PC-9 (cell line): ENCODE measurements around the gene TWSG1. TPM values are rescaled to one million over a fixed set of nuclear protein-coding genes. Genes with fewer than 3 reads are reported as not detected.
A peak's percentile ranks its signal among the peaks of the same experiment; 100 is the strongest.

ENCODE experiments used
- BruUV-seq: library from RNA; stranded (reverse); fragments of 400-500 nt; replicated peaks from 2 replicates; lab custom pipeline; 2021; lab: Mats Ljungman, UMichigan
- CTCF ChIA-PET: fragments of 300-600 bp; sonication (Branson Sonifier 250); formaldehyde crosslinking; loops from one replicate; lab custom pipeline; 2022; ENCODE audit warnings: antibody characterized with exemption; lab: Charles Lee
- POLR2A ChIA-PET: fragments of 300-600 bp; sonication (Branson Sonifier 250); formaldehyde crosslinking; loops from one replicate; lab custom pipeline; 2022; ENCODE audit warnings: antibody characterized with exemption; ENCODE audit not compliant: unreplicated experiment; lab: Charles Lee
- DNase-seq, 2 experiments: peaks; one replicate each; pipeline versions ENCODE4 v3.0.0 to v3.0.0-alpha.2; 2015 to 2022; ENCODE audit warnings: mixed read lengths in 1 of 2
- H2AFZ ChIP-seq: fragments of 200-600 bp; sonication (generic); 2 replicates; pipeline ENCODE4 v1.8.1; 2017; ENCODE audit warnings: antibody characterized with exemption
- H3F3A ChIP-seq: fragments of 200-600 bp; sonication (generic); 2 replicates; pipeline ENCODE4 v1.8.1; 2017; ENCODE audit warnings: antibody characterized with exemption, mild to moderate bottlenecking, low read depth; ENCODE audit not compliant: insufficient read depth
- H3K27ac ChIP-seq: fragments of 200-600 bp; sonication (generic); 2 replicates; pipeline ENCODE4 v1.6.1; 2016; ENCODE audit warnings: mixed run types
- H3K27me3 ChIP-seq: fragments of 200-600 bp; sonication (generic); 2 replicates; pipeline ENCODE4 v1.6.1; 2016; ENCODE audit warnings: low read depth, mixed run types; ENCODE audit not compliant: insufficient read depth
- H3K36me3 ChIP-seq: fragments of 200-600 bp; sonication (generic); 2 replicates; pipeline ENCODE4 v1.6.1; 2016; ENCODE audit warnings: low read depth, mixed run types
- H3K4me1 ChIP-seq: fragments of 200-600 bp; sonication (generic); replicated peaks from 2 replicates; pipeline ENCODE4 v1.6.1; 2016; ENCODE audit warnings: mixed run types; ENCODE audit not compliant: insufficient read depth
- H3K4me2 ChIP-seq: fragments of 200-600 bp; sonication (generic); 2 replicates; pipeline ENCODE4 v1.6.1; 2017; ENCODE audit warnings: mixed run types
- H3K4me3 ChIP-seq: fragments of 200-600 bp; sonication (generic); 2 replicates; pipeline ENCODE4 v1.6.1; 2016; ENCODE audit warnings: mixed run types
- H3K79me2 ChIP-seq: fragments of 200-600 bp; sonication (generic); 2 replicates; pipeline ENCODE4 v1.6.1; 2017; ENCODE audit warnings: low read depth, mixed run types
- H3K9me2 ChIP-seq: fragments of 200-600 bp; sonication (generic); 2 replicates; pipeline ENCODE4 v1.8.1; 2017; ENCODE audit warnings: mild to moderate bottlenecking; ENCODE audit not compliant: insufficient read depth
- H3K9me3 ChIP-seq: fragments of 200-600 bp; sonication (generic); 2 replicates; pipeline ENCODE4 v1.8.1; 2016; ENCODE audit warnings: low read depth; ENCODE audit not compliant: insufficient read depth
- H4K20me1 ChIP-seq: fragments of 200-600 bp; sonication (generic); 2 replicates; pipeline ENCODE4 v1.8.1; 2017; ENCODE audit not compliant: insufficient read depth
- CTCF ChIP-seq: fragments of 200-600 bp; sonication (generic); conservative IDR thresholded peaks from 2 replicates; pipeline ENCODE4 v1.6.1; 2017; ENCODE audit warnings: mixed run types, antibody characterized with exemption, mild to moderate bottlenecking, moderate library complexity
- EZH2 ChIP-seq: fragments of 200-600 bp; sonication (generic); IDR thresholded peaks from 2 replicates; pipeline ENCODE4 v1.8.0; 2017; ENCODE audit warnings: antibody characterized with exemption, low read depth
- intact Hi-C: fragments of 100-400 bp; cut with micrococcal nuclease; formaldehyde crosslinking; loops from one replicate; pipeline ENCODE4 v1.10.0; 2022; ENCODE audit not compliant: unreplicated experiment
- total RNA-seq: library from RNA; stranded (reverse); gene quantifications from 2 replicates; pipeline ENCODE4 v1.2.3, GENCODE V29; 2021

The TWSG1 gene
- total RNA-seq, 1 experiment from 2014 or later: 52.1 TPM

GRCh38 chr18:9436206-9436929, 101.8 kb downstream of the TWSG1 start:
- Histone ChIP-seq H3F3A (no peaks in the 10 kb centered on the region), H3K4me2 (no peak overlapping the region), H3K36me3 (no peaks in the 10 kb centered on the region), H3K79me2 (no peaks in the 10 kb centered on the region), H4K20me1 (no peaks in the 10 kb centered on the region), H3K27me3 (no peaks in the 10 kb centered on the region), H2AFZ (0 out of 2 replicates have a peak overlapping the region, but pooled peaks have one; percentile 53), H3K4me1 (no peaks in the 10 kb centered on the region), H3K9me2 (no peaks in the 10 kb centered on the region), H3K9me3 (no peaks in the 10 kb centered on the region), H3K27ac (no peak overlapping the region), H3K4me3 (no peak overlapping the region)
- CTCF ChIA-PET: no interaction called here
- TF ChIP-seq CTCF (no peak), EZH2 (no peak)
- POLR2A ChIA-PET: no interaction called here
- no peak for DNase-seq
- no TSS peak for BruUV-seq
- intact Hi-C loops: no loop called here

DNA sequence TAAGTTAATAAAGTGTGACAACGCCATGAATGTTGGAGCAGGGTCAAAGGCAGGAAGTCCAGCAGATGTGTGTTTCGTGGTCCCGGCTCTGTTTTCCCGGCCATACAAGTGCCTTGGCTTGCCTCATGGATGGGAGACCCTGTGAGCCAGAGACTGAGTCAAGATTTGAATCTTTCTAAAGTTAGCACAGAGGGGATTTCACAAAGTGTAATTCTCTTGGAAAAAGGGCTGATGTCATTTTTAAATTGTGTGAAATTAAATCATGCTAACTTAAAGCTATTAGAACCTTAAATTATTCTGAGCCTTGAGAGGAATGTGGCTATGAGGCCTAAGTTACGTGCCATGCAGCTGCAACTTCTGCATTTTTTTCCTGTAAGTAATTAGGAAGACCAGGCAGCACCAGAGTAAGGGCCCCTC, 102.5 kb downstream of the TWSG1 start:
- DNase-seq: no peak
- BruUV-seq: no TSS peak
- H3K36me3 ChIP-seq: no peaks in the 10 kb centered on the region
- H3K9me2 ChIP-seq: no peaks in the 10 kb centered on the region
- no peak overlapping the region for H3K4me2 ChIP-seq
- ChIA-PET POLR2A (no interaction called here), CTCF (no interaction called here)
- no peaks in the 10 kb centered on the region for H3K4me1 ChIP-seq
- no peak for TF ChIP-seq EZH2
- TF ChIP-seq CTCF: no peak
- H3K27ac ChIP-seq: no peak overlapping the region
- H3F3A ChIP-seq: no peaks in the 10 kb centered on the region
- no peaks in the 10 kb centered on the region for H3K27me3 ChIP-seq
- no peak overlapping the region for H3K4me3 ChIP-seq
- no peaks in the 10 kb centered on the region for H3K79me2 ChIP-seq
- intact Hi-C loops: no loop called here
- H2AFZ ChIP-seq: 0 out of 2 replicates have a peak overlapping the region, but pooled peaks have one; percentile 53
- no peaks in the 10 kb centered on the region for H4K20me1 ChIP-seq
- H3K9me3 ChIP-seq: no peaks in the 10 kb centered on the region

DNA sequence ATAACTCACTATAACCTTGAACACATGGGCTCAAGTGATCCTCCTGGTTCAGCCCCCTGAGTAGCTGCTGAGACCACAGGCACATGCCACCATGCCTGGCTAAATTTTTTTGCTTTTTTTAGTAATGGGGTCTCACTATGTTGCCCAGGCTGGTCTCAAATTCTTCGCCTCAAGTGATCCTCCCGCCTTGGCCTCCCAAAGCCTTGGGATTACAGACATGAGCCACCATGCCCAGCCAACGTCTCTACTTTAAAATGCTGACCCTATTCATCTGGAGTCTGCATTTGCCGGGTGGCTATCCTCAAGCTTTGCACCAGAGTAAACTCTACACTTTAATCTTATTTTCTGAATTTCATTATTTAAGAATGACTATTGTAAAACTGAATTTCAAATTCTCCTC, 103.1 kb downstream of the TWSG1 start:
- Histone ChIP-seq H3K27me3 (no peaks in the 10 kb centered on the region), H3K4me2 (no peak overlapping the region), H3K4me1 (no peaks in the 10 kb centered on the region), H3K27ac (no peak overlapping the region), H2AFZ (no peak overlapping the region), H4K20me1 (no peaks in the 10 kb centered on the region), H3K79me2 (no peaks in the 10 kb centered on the region), H3K4me3 (no peak overlapping the region), H3K36me3 (no peaks in the 10 kb centered on the region), H3K9me2 (no peaks in the 10 kb centered on the region), H3F3A (no peaks in the 10 kb centered on the region), H3K9me3 (no peaks in the 10 kb centered on the region)
- DNase-seq: no peak
- intact Hi-C loops: no loop called here
- ChIA-PET CTCF (no interaction called here), POLR2A (no interaction called here)
- TF ChIP-seq CTCF: no peak
- no peak for TF ChIP-seq EZH2
- BruUV-seq: no TSS peak
